Activated naive CD8-positive, alpha-beta T cell treated with anti-CD3 and anti-CD28 coated beads for 36 hours (primary cell): Measurements from ENCODE around the gene PRDX5. TPM values are rescaled to one million over a fixed set of nuclear protein-coding genes. Genes with fewer than 3 reads are reported as not detected.

Experiments used
- DNase-seq: peaks from one replicate; pipeline ENCODE4 v3.0.0; 2021
- H3K27ac Mint-ChIP-seq: one replicate; pipeline ENCODE4 v1.8.0; 2022; ENCODE audit warnings: mild to moderate bottlenecking, moderate library complexity, mixed read lengths
- H3K27me3 Mint-ChIP-seq: one replicate; pipeline ENCODE4 v1.8.0; 2022; ENCODE audit warnings: mild to moderate bottlenecking, mixed read lengths
- H3K36me3 Mint-ChIP-seq: one replicate; pipeline ENCODE4 v1.8.0; 2021; ENCODE audit warnings: mild to moderate bottlenecking, mixed read lengths
- H3K4me1 Mint-ChIP-seq: one replicate; pipeline ENCODE4 v1.8.0; 2021; ENCODE audit warnings: mixed read lengths
- H3K4me3 Mint-ChIP-seq: one replicate; pipeline ENCODE4 v1.8.0; 2022; ENCODE audit warnings: mild to moderate bottlenecking, moderate library complexity, mixed read lengths
- H3K9me3 Mint-ChIP-seq: one replicate; pipeline ENCODE4 v1.8.0; 2022; ENCODE audit warnings: mixed read lengths
- total RNA-seq, 2 experiments: library from RNA; stranded (reverse); gene quantifications; one replicate each; pipeline ENCODE4 v1.2.3, GENCODE V29; 2021

PRDX5 gene
- total RNA-seq, 2 experiments from 2014 or later = 111 to 116 TPM

DNA sequence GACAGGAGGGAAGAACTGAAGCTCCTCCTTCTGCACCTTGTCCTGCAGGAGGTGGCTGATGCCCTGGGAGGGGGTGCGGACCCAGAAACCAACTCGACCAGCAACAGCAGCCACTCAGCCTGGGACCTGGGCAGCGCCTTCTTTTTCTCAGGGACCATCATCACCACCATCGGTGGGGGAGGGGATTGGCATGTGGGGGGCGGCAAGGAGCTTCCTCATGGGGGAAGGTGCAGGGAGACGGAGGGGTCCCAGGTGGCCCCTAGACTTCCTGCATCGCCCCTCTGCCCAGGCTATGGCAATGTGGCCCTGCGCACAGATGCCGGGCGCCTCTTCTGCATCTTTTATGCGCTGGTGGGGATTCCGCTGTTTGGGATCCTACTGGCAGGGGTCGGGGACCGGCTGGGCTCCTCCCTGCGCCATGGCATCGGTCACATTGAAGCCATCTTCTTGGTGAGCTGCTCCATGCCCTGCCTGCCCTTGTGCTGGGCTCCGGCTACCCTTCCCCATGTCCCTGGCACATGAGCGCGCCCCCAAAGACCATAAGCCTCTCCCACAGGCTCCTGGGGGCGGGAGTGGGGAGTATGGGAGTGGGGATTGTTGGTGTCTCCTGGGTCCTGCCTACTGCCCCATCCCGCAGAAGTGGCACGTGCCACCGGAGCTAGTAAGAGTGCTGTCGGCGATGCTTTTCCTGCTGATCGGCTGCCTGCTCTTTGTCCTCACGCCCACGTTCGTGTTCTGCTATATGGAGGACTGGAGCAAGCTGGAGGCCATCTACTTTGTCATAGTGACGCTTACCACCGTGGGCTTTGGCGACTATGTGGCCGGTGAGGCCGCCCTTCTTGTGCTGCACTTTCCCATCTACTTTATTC, 20.9 kb upstream of the PRDX5 start:
- Mint-ChIP-seq H3K27ac (no peak overlapping the region), H3K4me1 (peaks cover 22% of the 10 kb centered on the region), H3K27me3 (peaks cover 97% of the 10 kb centered on the region), H3K4me3 (no peak overlapping the region), H3K9me3 (no peaks in the 10 kb centered on the region), H3K36me3 (no peaks in the 10 kb centered on the region)
- DNase-seq = no peak

DNA sequence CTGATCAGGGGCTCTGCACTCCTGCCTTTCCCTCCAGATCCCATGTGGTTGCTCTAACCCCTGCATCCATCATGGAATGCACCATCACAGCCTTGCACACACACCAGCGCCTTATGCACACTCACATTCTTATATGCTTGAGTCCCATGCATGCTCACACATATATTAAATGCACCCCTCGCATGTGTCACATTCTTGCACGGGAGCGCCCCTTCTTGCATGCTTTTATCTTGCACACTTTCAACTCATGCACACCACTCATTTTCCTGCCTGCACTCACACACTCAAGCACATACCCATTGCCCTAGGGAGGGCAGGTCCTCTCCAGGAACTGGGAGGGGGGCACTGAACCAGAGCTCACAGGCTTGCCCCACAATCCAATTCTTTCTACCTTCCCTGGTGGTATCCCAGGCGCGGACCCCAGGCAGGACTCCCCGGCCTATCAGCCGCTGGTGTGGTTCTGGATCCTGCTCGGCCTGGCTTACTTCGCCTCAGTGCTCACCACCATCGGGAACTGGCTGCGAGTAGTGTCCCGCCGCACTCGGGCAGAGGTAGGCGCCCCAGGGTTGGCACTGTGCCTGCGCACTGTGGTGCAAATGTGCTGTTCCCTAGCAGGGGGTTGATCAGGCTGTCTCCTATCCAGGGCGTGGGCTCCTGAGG, 20.1 kb upstream of the PRDX5 start:
- H3K27ac Mint-ChIP-seq = no peak overlapping the region
- peaks cover 18% of the 10 kb centered on the region for H3K4me1 Mint-ChIP-seq
- H3K4me3 Mint-ChIP-seq = no peak overlapping the region
- peaks cover 97% of the 10 kb centered on the region for H3K27me3 Mint-ChIP-seq
- no peak for DNase-seq
- H3K9me3 Mint-ChIP-seq = no peaks in the 10 kb centered on the region
- no peaks in the 10 kb centered on the region for H3K36me3 Mint-ChIP-seq

DNA sequence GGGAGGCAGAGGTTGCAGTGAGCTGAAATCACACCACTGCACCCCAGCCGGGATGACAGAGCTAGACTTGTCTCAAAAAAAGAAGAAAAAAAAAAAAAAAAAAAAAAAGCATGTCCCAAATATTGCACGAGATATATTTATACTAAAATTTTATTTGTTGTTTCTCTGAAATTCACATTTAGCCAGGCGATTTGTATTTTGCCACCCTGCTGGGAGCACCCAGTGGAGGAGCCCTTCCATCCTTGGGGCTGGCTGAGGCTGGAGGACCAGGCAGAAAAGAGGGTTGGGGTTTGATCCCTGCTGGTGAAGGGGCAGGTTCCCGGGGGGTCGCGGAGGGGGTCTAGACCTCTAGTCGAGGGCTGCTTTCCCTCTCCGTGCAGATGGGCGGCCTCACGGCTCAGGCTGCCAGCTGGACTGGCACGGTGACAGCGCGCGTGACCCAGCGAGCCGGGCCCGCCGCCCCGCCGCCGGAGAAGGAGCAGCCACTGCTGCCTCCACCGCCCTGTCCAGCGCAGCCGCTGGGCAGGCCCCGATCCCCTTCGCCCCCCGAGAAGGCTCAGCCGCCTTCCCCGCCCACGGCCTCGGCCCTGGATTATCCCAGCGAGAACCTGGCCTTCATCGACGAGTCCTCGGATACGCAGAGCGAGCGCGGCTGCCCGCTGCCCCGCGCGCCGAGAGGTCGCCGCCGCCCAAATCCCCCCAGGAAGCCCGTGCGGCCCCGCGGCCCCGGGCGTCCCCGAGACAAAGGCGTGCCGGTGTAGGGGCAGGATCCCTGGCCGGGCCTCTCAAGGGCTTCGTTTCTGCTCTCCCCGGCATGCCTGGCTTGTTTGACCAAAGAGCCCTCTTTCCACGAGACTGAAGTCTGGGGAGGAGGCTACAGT, 18.7 kb upstream of the PRDX5 start:
- peaks cover 88% of the 10 kb centered on the region for H3K27me3 Mint-ChIP-seq
- H3K4me1 Mint-ChIP-seq = peaks cover 23% of the 10 kb centered on the region
- no peak overlapping the region for H3K27ac Mint-ChIP-seq
- H3K4me3 Mint-ChIP-seq = peak overlapping the region; percentile 45
- no peak for DNase-seq
- no peaks in the 10 kb centered on the region for H3K9me3 Mint-ChIP-seq
- H3K36me3 Mint-ChIP-seq = no peaks in the 10 kb centered on the region

DNA sequence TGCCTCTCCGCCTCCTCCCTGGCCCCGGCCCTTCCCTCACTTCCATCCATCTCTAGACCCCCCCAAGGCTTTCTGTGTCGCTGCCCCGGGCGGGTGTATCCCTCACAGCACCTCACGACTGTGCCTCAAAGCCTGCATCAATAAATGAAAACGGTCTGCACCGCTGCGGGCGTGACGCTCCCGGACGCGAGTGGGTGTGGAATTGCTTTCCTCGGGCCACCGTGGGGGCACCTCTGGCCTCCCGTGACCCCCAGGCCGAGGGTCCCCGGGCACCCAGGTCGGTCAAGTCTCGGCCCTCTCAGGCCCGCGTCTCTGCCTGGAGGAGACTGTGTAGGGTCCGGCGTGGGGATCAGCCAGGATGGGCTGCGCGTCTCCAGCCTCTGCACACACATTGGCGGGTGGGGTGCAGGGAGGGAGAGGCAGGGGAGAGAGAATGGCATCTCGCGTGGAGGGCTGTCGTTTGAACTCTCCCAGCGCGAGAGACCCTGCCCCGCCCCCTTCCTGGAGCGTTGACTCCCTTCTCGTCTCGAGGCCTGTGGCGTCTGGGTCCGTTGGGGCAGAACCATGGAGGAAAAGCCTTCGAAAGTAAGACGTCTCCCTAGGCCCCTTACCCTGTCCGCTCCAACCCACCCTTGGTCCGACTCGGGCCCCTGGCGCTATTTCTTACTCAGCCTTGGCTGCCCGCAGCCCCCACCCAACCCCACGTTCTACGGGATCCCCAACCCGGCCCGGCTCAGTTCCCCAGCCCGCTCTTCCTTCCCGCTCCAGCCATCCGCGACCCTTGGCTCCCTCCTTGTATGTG, 17.9 kb upstream of the PRDX5 start, which contains the start of gene CATSPERZ:
Gene CATSPERZ (plus strand): TSS at position 512 of the 802 bp plus-strand sequence. CDS start 53 bp downstream, at position 565.
- peak within 1 kb of the TSS; percentile 61 for H3K4me3 Mint-ChIP-seq
- no peak for DNase-seq
- no peaks in the 10 kb centered on the region for H3K9me3 Mint-ChIP-seq
- H3K27ac Mint-ChIP-seq = no peak within 1 kb of the TSS
- no peaks in the 10 kb centered on the region for H3K36me3 Mint-ChIP-seq
- peaks cover 28% of the 10 kb centered on the region for H3K4me1 Mint-ChIP-seq
- peaks cover 80% of the 10 kb centered on the region for H3K27me3 Mint-ChIP-seq

DNA sequence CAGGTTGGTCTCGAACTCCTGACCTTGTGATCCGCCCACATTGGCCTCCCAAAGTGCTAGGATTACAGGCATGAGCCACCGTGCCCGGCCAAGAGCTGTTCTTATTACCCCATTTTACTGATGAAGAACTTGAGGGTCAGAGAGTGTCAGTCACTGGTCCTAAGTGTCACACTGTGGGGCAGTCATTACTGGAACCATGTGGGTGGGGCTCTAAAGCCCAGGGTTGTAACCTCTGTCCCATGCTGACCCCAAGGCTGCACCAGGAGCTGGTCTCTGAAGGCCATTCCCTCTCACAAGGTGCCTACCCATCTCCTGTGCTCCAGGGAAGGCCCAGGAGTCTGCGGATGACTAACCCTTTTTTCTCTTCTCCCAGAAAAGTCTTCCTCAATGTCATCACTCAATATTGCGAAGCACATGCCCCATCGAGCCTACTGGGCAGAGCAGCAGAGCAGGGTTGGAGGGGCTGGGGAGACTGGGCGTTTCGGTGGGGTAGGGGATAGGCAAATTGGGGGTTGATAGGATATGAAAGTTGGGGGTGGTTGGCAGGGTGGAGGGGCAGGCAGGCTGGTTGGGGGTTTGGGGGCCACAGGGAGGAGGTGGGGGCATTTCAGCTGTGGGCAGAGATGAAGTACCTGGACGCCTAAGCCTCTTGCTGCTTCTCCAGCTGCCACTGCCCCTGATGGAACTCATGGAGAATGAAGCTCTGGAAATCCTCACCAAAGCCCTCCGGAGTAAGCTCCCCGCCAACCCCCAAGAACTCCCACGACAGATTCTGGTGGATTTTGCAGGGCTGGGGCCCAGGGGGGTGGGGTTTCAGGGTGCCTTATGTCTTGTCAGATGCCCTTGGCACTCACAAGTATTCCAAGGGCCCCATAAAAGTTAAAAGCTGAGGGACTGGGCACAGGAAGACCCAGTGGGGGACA, 14.6 kb upstream of the PRDX5 start:
- DNase-seq = no peak
- Mint-ChIP-seq H3K36me3 (peaks cover 14% of the 10 kb centered on the region), H3K4me1 (peaks cover 31% of the 10 kb centered on the region), H3K9me3 (no peaks in the 10 kb centered on the region), H3K27ac (no peak overlapping the region), H3K27me3 (peaks cover 46% of the 10 kb centered on the region), H3K4me3 (peak overlapping the region; percentile 86)

DNA sequence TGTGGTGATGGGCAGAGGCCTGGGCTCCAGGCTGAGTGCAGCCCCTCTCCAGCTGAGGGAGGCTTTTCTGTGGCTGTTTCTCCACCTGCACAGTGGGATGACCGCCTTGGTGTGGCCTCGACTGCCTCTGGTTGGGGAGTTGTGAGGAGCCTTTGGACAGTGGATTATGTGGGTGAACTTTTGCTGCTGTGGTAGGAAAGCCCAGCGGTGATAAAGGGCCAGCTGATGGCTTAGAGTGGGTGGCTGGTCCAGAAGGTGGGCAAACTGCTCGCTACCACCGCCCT, 13.9 kb upstream of the PRDX5 start:
- Mint-ChIP-seq H3K27ac (peak overlapping the region; percentile 98), H3K9me3 (no peaks in the 10 kb centered on the region), H3K27me3 (peaks cover 40% of the 10 kb centered on the region), H3K36me3 (peaks cover 14% of the 10 kb centered on the region), H3K4me1 (peaks cover 31% of the 10 kb centered on the region), H3K4me3 (peak overlapping the region; percentile 86)
- no peak for DNase-seq

DNA sequence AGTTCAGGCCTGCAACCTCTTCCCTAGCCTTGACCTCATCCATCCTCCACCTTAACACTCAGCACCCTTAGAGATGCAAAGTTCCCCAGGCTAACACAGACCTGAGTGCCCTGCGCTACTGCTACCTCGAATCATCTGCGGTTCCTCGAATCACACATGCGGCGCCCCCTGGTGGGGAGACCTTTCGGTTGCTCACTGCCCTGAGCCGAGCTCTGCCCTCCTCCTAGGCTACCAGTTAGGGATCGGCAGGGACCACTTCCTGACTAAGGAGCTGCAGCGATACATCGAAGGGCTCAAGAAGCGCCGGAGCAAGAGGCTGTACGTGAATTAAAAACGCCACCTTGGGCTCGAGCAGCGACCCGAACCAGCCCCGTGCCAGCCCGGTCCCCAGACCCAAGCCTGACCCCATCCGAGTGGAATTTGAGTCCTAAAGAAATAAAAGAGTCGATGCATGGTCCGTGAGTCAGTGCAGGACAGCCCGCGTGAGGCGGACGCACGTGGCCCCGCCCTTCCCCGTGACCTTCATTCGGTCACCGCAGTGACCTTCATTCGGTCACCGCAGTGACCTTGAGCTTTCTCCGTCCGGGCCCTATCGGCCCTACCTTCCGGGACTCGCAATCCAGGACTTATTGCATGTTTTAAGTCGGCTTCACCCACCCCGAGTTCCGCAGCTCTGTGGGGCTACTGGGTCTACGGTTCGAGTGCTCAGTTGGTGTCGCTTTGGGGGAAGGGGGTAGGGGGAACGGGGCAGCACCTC, 13.4 kb upstream of the PRDX5 start:
- peaks cover 31% of the 10 kb centered on the region for H3K4me1 Mint-ChIP-seq
- H3K27me3 Mint-ChIP-seq = peaks cover 35% of the 10 kb centered on the region
- H3K27ac Mint-ChIP-seq = peak overlapping the region; percentile 98
- no peaks in the 10 kb centered on the region for H3K9me3 Mint-ChIP-seq
- H3K36me3 Mint-ChIP-seq = peaks cover 14% of the 10 kb centered on the region
- peak overlapping the region; percentile 86 for H3K4me3 Mint-ChIP-seq
- peak; percentile 94 for DNase-seq

DNA sequence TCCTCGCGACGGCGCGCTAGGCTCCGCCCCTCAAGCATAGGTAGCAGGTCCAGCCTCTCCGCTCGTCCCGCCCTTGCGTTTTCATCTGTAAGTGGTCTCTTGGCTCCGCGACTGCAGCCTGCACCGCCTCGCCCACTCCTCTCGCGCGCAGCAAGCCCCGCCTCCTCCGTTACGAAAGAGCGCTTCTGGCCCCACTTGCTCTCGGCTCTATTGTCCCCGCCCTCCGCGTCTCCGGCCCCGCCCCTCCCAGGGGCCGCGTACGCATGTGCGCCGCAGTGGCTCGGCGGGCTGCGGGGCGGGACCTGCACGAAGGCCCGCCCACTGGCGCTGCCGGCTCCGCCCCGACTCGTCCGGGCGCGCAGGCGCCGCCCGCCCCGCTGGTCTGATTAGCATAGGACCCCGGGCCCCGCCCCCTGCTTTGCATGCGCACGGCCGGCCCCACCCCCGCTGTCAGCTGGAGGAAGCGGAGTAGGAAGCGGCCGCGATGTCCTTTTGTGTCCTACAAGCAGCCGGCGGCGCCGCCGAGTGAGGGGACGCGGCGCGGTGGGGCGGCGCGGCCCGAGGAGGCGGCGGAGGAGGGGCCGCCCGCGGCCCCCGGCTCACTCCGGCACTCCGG, 12.7 kb upstream of the PRDX5 start, which contains the start of gene ESRRA:
Gene ESRRA (plus strand): TSS at position 450 of the 616 bp plus-strand sequence. CDS start 1,656 bp downstream, outside the sequence.
- Mint-ChIP-seq H3K4me3 (peak within 1 kb of the TSS; percentile 98), H3K9me3 (no peaks in the 10 kb centered on the region), H3K27ac (peak within 1 kb of the TSS; percentile 98), H3K36me3 (peaks cover 16% of the 10 kb centered on the region), H3K4me1 (peaks cover 32% of the 10 kb centered on the region), H3K27me3 (peaks cover 28% of the 10 kb centered on the region)
- DNase-seq = peak; percentile 100

DNA sequence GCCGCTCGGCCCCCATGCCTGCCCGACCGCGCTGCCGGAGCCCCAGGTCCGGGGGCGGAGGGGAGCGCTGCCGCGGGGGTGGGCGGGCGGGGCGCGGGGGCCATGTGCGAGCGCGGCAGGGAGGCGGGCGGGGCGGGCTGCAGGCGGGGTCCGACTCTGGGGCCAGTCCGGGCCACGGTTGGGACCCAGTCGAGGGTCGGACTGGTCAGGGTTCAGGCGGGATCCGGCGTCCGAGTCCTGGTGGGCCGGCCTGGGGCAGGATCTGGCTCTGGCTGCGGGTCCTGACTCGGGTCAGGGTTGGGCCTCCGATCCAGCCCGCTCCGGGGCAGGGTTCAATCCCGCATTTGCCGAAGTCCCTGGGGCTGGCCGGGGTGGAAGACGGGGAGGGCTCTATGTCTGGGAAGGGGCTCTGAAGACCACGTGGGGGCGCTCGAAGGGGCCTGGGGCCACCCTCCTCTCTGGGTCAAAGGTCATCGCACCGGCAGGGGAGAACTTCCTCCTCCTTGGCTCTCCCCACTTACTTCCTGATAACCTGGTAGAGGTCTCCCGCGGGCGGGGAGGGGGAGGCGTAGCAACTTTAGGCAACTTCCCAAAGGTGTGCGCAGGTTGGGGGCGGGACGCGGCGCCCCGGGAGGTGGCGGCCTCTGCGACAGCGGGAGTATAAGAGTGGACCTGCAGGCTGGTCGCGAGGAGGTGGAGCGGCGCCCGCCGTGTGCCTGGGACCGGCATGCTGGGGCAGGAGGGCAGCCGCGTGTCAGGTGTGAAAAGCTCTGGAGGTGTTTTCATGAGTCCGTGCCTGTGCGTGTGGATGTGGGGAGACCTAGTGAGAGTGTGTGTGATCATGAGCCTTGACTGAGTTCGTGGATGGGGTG, 12.0 kb upstream of the PRDX5 start:
- H3K27me3 Mint-ChIP-seq = peaks cover 21% of the 10 kb centered on the region
- DNase-seq = peak; percentile 76
- peak overlapping the region; percentile 98 for H3K4me3 Mint-ChIP-seq
- peaks cover 27% of the 10 kb centered on the region for H3K4me1 Mint-ChIP-seq
- H3K9me3 Mint-ChIP-seq = no peaks in the 10 kb centered on the region
- H3K27ac Mint-ChIP-seq = peak overlapping the region; percentile 96
- peaks cover 17% of the 10 kb centered on the region for H3K36me3 Mint-ChIP-seq

DNA sequence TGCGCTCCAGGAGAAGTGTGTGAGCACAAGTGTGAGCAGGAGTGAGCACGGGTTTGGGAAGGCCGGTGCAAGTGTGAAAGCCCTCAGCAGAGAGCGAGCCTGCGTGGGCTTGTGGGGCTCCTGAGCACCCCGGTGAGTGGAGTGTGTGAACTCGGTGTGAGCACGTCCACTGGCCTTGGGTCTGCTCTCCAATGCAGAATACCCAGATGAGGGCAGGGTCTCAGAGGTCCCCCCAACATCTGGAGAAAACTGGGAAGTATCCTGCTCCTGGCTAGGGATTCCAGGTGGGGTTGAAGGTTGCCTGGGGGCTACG, 11.4 kb upstream of the PRDX5 start:
- H3K27me3 Mint-ChIP-seq = peaks cover 15% of the 10 kb centered on the region
- no peak for DNase-seq
- H3K4me1 Mint-ChIP-seq = peaks cover 27% of the 10 kb centered on the region
- H3K36me3 Mint-ChIP-seq = peaks cover 17% of the 10 kb centered on the region
- peak overlapping the region; percentile 96 for H3K27ac Mint-ChIP-seq
- H3K9me3 Mint-ChIP-seq = no peaks in the 10 kb centered on the region
- peak overlapping the region; percentile 98 for H3K4me3 Mint-ChIP-seq

DNA sequence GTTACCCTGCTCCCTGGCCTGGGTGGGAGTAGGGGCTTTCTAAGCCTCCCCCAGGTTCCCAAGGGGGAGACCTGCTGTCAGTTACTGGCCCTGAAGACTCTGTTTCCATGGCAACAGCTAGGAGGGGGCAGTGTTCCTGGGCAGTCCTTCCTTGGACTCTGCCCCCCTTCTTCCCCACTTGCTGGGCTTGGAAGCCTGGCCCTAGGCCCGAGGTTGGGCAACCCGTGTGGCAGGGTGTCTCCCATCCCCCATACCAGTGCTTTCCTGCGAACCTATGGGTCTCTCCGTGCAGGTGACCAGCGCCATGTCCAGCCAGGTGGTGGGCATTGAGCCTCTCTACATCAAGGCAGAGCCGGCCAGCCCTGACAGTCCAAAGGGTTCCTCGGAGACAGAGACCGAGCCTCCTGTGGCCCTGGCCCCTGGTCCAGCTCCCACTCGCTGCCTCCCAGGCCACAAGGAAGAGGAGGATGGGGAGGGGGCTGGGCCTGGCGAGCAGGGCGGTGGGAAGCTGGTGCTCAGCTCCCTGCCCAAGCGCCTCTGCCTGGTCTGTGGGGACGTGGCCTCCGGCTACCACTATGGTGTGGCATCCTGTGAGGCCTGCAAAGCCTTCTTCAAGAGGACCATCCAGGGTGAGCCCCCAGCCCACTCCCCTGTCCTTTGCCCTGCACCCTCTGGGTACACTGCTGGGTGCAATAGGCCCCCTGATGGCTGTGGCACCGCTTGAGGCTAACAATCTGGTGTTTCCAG, 10.9 kb upstream of the PRDX5 start:
- Mint-ChIP-seq H3K4me1 (peaks cover 27% of the 10 kb centered on the region), H3K9me3 (no peaks in the 10 kb centered on the region), H3K27ac (peak overlapping the region; percentile 96), H3K27me3 (peaks cover 10% of the 10 kb centered on the region), H3K4me3 (peak overlapping the region; percentile 98), H3K36me3 (peaks cover 17% of the 10 kb centered on the region)
- no peak for DNase-seq
